Mammary epithelial cell (primary cell): Measurements from ENCODE around the gene GCG.

Experiments used
- EZH2 ChIP-seq: IDR thresholded peaks from 2 replicates; pipeline ENCODE4 v1.6.1; 2012; ENCODE audit warnings: low read length, inconsistent platforms, borderline replicate concordance
- TF ChIP-seq, protein P1 (sequence below), 2 donors: IDR thresholded peaks in 1 of 2; conservative IDR thresholded peaks in 1 of 2; 2 replicates each; pipeline ENCODE4 v1.5.1; 2011 to 2012; ENCODE audit warnings: inconsistent platforms in 2 of 2, low read length in 2 of 2, mild to moderate bottlenecking in 2 of 2, control low read depth in 1 of 2, low read depth in 1 of 2; ENCODE audit not compliant: insufficient read depth in 1 of 2; ENCODE audit errors: extremely low read depth in 1 of 2

DNA sequence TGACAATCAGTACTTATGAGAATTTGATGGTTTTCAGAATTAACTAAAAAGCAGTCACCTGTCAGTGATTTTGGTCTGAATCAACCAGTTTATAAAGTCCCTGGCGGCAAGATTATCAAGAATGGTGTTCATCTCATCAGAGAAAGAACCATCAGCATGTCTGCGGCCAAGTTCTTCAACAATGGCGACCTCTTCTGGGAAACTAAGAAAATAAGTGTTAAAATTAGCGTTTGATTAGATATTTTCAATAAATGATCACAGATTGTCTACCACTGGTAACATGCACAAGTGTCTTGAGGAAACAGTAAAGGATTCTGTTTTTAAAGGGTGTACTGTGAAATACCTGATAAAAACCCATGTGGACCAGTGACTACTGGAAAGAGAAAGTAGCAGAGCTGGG, 8.1 kb downstream of the GCG start:
- TF ChIP-seq, protein P1, sequence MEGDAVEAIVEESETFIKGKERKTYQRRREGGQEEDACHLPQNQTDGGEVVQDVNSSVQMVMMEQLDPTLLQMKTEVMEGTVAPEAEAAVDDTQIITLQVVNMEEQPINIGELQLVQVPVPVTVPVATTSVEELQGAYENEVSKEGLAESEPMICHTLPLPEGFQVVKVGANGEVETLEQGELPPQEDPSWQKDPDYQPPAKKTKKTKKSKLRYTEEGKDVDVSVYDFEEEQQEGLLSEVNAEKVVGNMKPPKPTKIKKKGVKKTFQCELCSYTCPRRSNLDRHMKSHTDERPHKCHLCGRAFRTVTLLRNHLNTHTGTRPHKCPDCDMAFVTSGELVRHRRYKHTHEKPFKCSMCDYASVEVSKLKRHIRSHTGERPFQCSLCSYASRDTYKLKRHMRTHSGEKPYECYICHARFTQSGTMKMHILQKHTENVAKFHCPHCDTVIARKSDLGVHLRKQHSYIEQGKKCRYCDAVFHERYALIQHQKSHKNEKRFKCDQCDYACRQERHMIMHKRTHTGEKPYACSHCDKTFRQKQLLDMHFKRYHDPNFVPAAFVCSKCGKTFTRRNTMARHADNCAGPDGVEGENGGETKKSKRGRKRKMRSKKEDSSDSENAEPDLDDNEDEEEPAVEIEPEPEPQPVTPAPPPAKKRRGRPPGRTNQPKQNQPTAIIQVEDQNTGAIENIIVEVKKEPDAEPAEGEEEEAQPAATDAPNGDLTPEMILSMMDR (conservative IDR thresholded peaks at IDR 0.05 in 1 of 2, IDR thresholded peaks at IDR 0.05 in 1 of 2; ENCODE audit: extremely low read depth in 1 of 2, insufficient read depth in 1 of 2, low read depth in 1 of 2, low read length in 2 of 2) = no peak
- no peak for TF ChIP-seq EZH2
